IPS-18a (cell line): ENCODE results near the gene AFG3L2.

Experiments
- H3K27ac ChIP-seq: one replicate; pipeline ENCODE4 v1.5.1; 2013; ENCODE audit warnings: low read length
- H3K27me3 ChIP-seq: one replicate; pipeline ENCODE4 v1.6.1; 2013; ENCODE audit warnings: mild to moderate bottlenecking, low read length; ENCODE audit not compliant: control insufficient read depth, insufficient read depth
- H3K36me3 ChIP-seq: one replicate; pipeline ENCODE4 v1.6.1; 2013; ENCODE audit warnings: low read depth, low read length; ENCODE audit not compliant: control insufficient read depth
- H3K4me1 ChIP-seq: one replicate; pipeline ENCODE4 v1.6.1; 2013; ENCODE audit warnings: low read depth, low read length; ENCODE audit not compliant: control insufficient read depth
- H3K4me3 ChIP-seq: one replicate; pipeline ENCODE4 v1.5.1; 2013; ENCODE audit warnings: low read length
- H3K9ac ChIP-seq: one replicate; pipeline ENCODE4 v1.6.1; 2013; ENCODE audit warnings: mild to moderate bottlenecking, low read length, moderate library complexity
- H3K9me3 ChIP-seq: one replicate; pipeline ENCODE4 v1.6.1; 2013; ENCODE audit warnings: low read depth, low read length; ENCODE audit not compliant: control insufficient read depth

Gene AFG3L2

GRCh38 chr18:12295389-12296086, 81.5 kb downstream of the AFG3L2 start:
- Histone ChIP-seq H3K4me1 (no peaks in the 10 kb centered on the region), H3K9me3 (no peaks in the 10 kb centered on the region), H3K27me3 (no peaks in the 10 kb centered on the region), H3K4me3 (no peak overlapping the region), H3K27ac (no peak overlapping the region), H3K9ac (no peak overlapping the region), H3K36me3 (no peaks in the 10 kb centered on the region)

GRCh38 chr18:12293831-12294230, 83.2 kb downstream of the AFG3L2 start:
- no peak overlapping the region for H3K4me3 ChIP-seq
- H3K27ac ChIP-seq: no peak overlapping the region
- H3K9me3 ChIP-seq: no peaks in the 10 kb centered on the region

GRCh38 chr18:12291690-12292089, 85.3 kb downstream of the AFG3L2 start:
- Histone ChIP-seq H3K27me3 (peaks cover 24% of the 10 kb centered on the region), H3K36me3 (no peaks in the 10 kb centered on the region), H3K27ac (no peak overlapping the region), H3K4me3 (no peak overlapping the region), H3K4me1 (peaks cover 15% of the 10 kb centered on the region), H3K9ac (no peak overlapping the region), H3K9me3 (no peaks in the 10 kb centered on the region)

More at GRCh38 chr18:12293831-12294230, 83.2 kb downstream of the AFG3L2 start:
- no peaks in the 10 kb centered on the region for H3K36me3 ChIP-seq
- peaks cover 3% of the 10 kb centered on the region for H3K27me3 ChIP-seq
- H3K9ac ChIP-seq: no peak overlapping the region
- peaks cover 3% of the 10 kb centered on the region for H3K4me1 ChIP-seq

GRCh38 chr18:12291161-12291560, 85.9 kb downstream of the AFG3L2 start:
- Histone ChIP-seq H3K4me3 (no peak overlapping the region), H3K27me3 (peaks cover 29% of the 10 kb centered on the region), H3K9ac (no peak overlapping the region), H3K27ac (no peak overlapping the region), H3K36me3 (no peaks in the 10 kb centered on the region), H3K4me1 (peaks cover 15% of the 10 kb centered on the region), H3K9me3 (no peaks in the 10 kb centered on the region)

DNA sequence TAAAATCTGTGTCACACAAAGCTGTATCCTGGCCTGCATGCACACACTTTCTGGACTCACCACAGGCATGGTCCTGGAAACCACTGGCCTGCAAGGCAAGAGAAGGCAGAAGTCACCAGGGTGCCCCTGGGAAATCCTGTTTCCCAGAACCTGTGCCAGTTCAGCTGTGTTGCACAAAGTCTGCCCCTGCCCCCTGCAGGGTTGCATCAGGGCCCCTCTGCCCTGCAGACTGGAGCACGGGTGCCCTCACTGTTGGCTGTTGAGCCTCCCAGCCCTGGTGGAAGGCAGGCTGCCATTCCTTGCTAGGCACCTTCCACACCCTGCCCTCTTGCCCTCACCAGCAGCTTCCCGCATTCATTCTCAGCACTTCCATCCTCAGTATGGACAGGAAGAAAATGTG, 86.9 kb downstream of the AFG3L2 start:
- H3K4me1 ChIP-seq: peaks cover 15% of the 10 kb centered on the region
- no peak overlapping the region for H3K27ac ChIP-seq

DNA sequence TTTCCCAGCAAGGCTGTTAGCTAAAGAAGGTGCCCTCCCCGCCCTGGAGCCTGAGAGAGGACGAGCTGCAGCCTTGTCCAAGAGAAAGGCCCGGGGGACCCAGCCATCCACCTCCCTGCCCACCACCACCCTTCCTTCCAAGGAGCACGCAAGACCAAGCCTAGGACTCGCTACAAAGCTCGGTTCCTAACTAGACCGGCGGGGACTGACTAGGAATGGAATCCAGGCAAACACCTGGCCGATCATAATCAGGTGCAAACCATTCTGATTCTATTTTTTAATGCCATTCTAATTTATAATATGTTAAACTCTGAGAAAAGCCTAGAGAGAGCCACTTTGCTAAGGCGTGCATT, 88.6 kb downstream of the AFG3L2 start:
- no peaks in the 10 kb centered on the region for H3K9me3 ChIP-seq
- no peaks in the 10 kb centered on the region for H3K36me3 ChIP-seq
- peaks cover 15% of the 10 kb centered on the region for H3K4me1 ChIP-seq
- peaks cover 32% of the 10 kb centered on the region for H3K27me3 ChIP-seq
- H3K9ac ChIP-seq: no peak overlapping the region
- no peak overlapping the region for H3K27ac ChIP-seq
- H3K4me3 ChIP-seq: peak overlapping the region; percentile 63

More for the DNA sequence above, 86.9 kb downstream of the AFG3L2 start:
- Histone ChIP-seq H3K27me3 (peaks cover 32% of the 10 kb centered on the region), H3K36me3 (no peaks in the 10 kb centered on the region), H3K9me3 (no peaks in the 10 kb centered on the region), H3K4me3 (no peak overlapping the region), H3K9ac (no peak overlapping the region)

DNA sequence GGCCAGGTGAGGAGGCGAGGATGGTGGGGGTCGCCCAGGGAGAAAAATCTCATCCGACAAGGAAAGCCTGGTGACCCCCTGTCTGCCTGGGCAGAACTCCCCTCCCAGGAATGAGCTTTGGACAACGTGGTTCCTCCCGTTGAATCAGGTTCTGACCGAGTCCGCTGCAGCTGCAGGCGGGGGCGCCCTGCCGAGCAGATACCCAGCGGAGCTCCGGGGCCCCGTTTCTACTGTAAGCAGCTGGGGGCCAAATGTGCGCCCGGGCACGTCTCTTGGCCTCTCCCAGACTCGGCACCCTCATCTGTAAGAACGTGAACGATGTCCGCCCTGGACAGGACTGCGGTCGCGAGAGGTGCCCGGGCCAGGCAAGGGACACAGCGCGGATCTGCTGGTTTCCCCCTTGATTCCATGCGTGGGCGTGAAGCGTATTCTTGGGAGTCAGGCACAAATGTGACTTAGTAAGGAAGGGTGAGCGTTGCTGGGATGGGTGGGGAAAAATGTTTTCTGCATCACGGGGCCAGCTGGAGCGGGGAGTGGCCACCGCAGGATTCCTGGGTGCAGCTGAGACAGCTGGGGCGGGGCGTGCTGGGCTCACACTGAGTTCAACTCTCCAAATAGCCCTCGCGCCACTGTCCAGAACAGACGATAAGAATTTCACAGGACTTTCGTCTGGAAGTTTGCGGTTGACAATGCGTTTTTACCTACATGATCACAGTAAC, 89.2 kb downstream of the AFG3L2 start:
- Histone ChIP-seq H3K27ac (no peak overlapping the region), H3K4me3 (peak overlapping the region; percentile 63), H3K36me3 (no peaks in the 10 kb centered on the region), H3K4me1 (peaks cover 15% of the 10 kb centered on the region), H3K27me3 (peaks cover 32% of the 10 kb centered on the region), H3K9ac (no peak overlapping the region), H3K9me3 (no peaks in the 10 kb centered on the region)

- H3K4me3 ChIP-seq: peak overlapping the region; percentile 63
- H3K27me3 ChIP-seq: peaks cover 32% of the 10 kb centered on the region
- H3K9me3 ChIP-seq: no peaks in the 10 kb centered on the region
- H3K36me3 ChIP-seq: no peaks in the 10 kb centered on the region
- H3K27ac ChIP-seq: no peak overlapping the region
- no peak overlapping the region for H3K9ac ChIP-seq
- peaks cover 15% of the 10 kb centered on the region for H3K4me1 ChIP-seq
These were observed 89.8 kb downstream of the AFG3L2 start for GRCh38 chr18:12287131-12287681.

DNA sequence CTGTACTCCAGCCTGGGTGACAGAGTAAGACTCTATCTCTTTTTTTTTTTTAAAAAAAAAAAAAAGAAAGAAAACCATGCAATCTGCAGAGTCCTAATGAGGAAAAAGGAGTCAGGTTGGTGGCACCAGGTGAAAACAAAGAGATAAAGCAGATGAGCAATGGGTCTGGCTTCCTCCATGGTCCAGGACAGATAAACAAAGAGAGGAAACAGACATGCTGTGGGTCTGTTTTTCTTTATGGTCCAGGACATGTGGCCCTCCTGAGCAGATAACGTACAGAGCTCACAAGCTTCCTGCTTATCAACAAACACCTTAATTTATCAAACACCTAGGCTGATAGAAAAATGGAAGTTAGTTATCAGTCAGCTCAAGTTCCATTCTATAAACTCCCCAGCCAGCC, 93.4 kb downstream of the AFG3L2 start:
- peaks cover 20% of the 10 kb centered on the region for H3K4me1 ChIP-seq

GRCh38 chr18:12283256-12283655, 93.8 kb downstream of the AFG3L2 start:
- no peaks in the 10 kb centered on the region for H3K9me3 ChIP-seq
- H3K4me3 ChIP-seq: no peak overlapping the region
- no peak overlapping the region for H3K27ac ChIP-seq
- peaks cover 24% of the 10 kb centered on the region for H3K27me3 ChIP-seq
- no peak overlapping the region for H3K9ac ChIP-seq
- peaks cover 20% of the 10 kb centered on the region for H3K4me1 ChIP-seq
- H3K36me3 ChIP-seq: no peaks in the 10 kb centered on the region

More for the DNA sequence above, 93.4 kb downstream of the AFG3L2 start:
- Histone ChIP-seq H3K27ac (no peak overlapping the region), H3K9me3 (no peaks in the 10 kb centered on the region), H3K36me3 (no peaks in the 10 kb centered on the region), H3K9ac (no peak overlapping the region), H3K27me3 (peaks cover 28% of the 10 kb centered on the region), H3K4me3 (no peak overlapping the region)

DNA sequence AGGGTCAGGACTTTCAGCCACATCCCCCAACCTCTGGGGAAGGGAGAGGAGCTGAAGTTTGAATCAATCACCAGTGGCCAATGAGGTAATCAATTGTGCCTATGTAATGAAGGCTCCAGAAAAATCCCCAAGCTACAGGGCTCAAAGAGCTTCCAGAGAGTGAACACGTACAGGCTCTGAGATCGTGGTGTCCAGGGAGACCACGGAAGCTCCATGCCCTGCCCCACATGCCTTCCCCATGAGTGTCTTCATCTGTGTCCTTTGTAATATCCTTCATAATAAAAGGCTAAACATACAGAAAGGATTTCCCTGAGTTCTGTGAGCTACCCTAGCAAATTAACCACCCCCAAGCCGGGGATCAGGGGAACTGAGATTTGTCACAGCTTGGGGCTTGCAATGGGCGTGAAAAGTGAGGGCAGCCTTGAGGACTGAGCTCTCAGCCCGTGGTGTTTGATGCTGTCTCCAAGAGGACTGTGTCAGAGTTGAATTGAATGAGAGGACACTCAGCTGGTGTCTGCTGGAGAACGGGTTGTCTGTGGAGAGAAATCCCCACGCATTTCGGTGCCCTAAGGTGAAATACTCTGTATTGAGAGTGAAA, 94.5 kb downstream of the AFG3L2 start:
- Histone ChIP-seq H3K9me3 (no peaks in the 10 kb centered on the region), H3K36me3 (no peaks in the 10 kb centered on the region), H3K27ac (no peak overlapping the region), H3K4me1 (peaks cover 14% of the 10 kb centered on the region), H3K27me3 (peaks cover 17% of the 10 kb centered on the region), H3K9ac (no peak overlapping the region), H3K4me3 (no peak overlapping the region)
